Measurements from ENCODE around the gene GRAP2. TPM values are rescaled to one million over a fixed set of nuclear protein-coding genes. Genes with fewer than 3 reads are reported as not detected.

The GRAP2 gene
- total RNA-seq, 1 donor = under 0.01 TPM

- no peak overlapping the region for H3K4me3 ChIP-seq (ENCODE audit: low read depth, low read length)
- TF ChIP-seq CTCF (IDR thresholded peaks at IDR 0.05; ENCODE audit: insufficient read depth, low read depth, low read length) = no peak
- DNase-seq (ENCODE audit: low read depth) = no peak
Observed at GRCh38 chr22:39925273-39925672, 24.4 kb downstream of the GRAP2 start.

DNA sequence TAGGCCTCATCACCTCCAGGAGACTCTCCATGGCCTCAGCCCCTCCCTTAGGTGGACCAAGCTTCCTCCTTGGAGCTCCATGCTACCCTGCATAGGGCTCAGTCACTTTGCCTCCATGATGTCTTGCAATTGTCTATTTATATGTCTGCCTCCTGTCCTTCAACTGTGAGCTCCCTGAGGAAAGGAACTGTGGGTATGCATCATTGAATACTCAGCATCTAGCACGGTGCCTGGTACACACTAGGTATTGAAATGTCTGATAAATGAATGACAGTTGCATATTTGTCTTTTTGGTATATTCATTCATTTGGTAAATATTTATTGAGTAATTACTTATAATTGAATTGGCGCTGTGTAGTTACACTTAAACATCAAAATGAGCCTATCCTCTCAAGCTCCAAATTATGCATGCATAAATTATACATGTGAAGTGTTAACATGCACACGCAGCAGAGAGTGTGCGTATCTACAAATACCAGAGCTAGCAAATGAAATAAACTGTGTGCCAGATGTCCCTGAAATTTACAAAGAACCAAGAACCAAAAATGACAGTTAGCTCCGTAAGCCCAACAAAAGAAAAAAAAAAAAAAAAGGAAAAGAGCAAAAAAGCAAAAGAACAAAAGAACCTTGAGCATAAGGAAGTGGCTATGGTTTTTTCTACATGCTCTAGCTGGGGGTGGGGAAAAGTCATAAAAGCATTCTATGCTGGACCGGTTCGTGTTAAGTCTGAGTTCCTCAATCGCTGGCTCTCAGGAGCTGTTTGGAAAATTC is 25.2 kb downstream of the GRAP2 start:
- no peak for DNase-seq (ENCODE audit: low read depth)
- H3K4me3 ChIP-seq (ENCODE audit: low read depth, low read length) = no peak overlapping the region

GRCh38 chr22:39926753-39927152 is 25.9 kb downstream of the GRAP2 start:
- no peak for DNase-seq (ENCODE audit: low read depth)
- no peak overlapping the region for H3K4me3 ChIP-seq (ENCODE audit: low read depth, low read length)
- TF ChIP-seq CTCF (IDR thresholded peaks at IDR 0.05; ENCODE audit: insufficient read depth, low read depth, low read length) = no peak

More for the DNA sequence above, 25.2 kb downstream of the GRAP2 start:
- TF ChIP-seq CTCF (IDR thresholded peaks at IDR 0.05; ENCODE audit: insufficient read depth, low read depth, low read length) = no peak

- H3K4me3 ChIP-seq (ENCODE audit: low read depth, low read length) = no peak overlapping the region
- TF ChIP-seq CTCF (IDR thresholded peaks at IDR 0.05; ENCODE audit: insufficient read depth, low read depth, low read length) = peak; percentile 17
- DNase-seq (ENCODE audit: low read depth) = no peak
Observed at GRCh38 chr22:39927544-39927943, 26.7 kb downstream of the GRAP2 start.

GRCh38 chr22:39928536-39929520 is 27.9 kb downstream of the GRAP2 start:
- DNase-seq (ENCODE audit: low read depth) = no peak
- no peak overlapping the region for H3K4me3 ChIP-seq (ENCODE audit: low read depth, low read length)
- no peak for TF ChIP-seq CTCF (IDR thresholded peaks at IDR 0.05; ENCODE audit: insufficient read depth, low read depth, low read length)

DNA sequence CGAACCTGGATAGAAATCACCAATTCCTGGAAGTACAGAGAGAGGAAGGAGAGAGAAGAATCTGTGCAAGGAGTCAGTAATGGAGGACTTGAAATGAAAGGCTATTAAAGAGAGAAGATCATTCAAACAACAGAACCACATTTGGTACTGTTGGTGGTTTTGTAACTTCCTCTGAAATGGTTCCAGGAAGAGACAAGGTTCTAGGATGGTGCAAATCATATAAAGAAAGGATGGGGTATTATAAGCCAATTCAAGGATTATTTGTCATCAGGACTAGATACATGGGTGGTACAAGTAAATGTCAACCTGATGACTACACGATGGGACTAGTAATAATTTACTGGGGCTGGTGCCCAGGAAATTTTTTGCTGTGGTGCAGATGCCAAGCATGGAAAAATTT is 30.4 kb downstream of the GRAP2 start:
- TF ChIP-seq CTCF (IDR thresholded peaks at IDR 0.05; ENCODE audit: insufficient read depth, low read depth, low read length) = no peak
- H3K4me3 ChIP-seq (ENCODE audit: low read depth, low read length) = no peak overlapping the region
- DNase-seq (ENCODE audit: low read depth) = no peak

All from fibroblast of villous mesenchyme (primary cell).